Heart left ventricle (tissue), 13 donors: Measurements from ENCODE around the gene KIAA0825.

ENCODE experiments used
- POLR2A ChIP-seq, 2 donors: fragments of 450-650 bp; IDR thresholded peaks; one replicate each; pipeline ENCODE4 v1.6.1; 2017; ENCODE audit warnings: antibody characterized with exemption in 2 of 2, mild to moderate bottlenecking in 2 of 2, moderate library complexity in 2 of 2
- TF ChIP-seq, protein P1 (sequence below), 12 donors: fragments of 200-600 bp; sonication (generic) in 4 of 12; IDR thresholded peaks; one replicate each; pipeline versions ENCODE4 v1.5.0 to v1.8.0; 2018 to 2022; ENCODE audit warnings: antibody characterized with exemption in 12 of 12, mild to moderate bottlenecking in 5 of 12
- donor health status: ischemic (EF 13 %, LVEDD 7.1; RV severe dilation, severe dysfunction).
- donor health status: DM: no; HTN: yes; CAD: no.
- donor health status: DM: no; HTN: no; CAD: no.
- donor health status: ischemic (EF 25% LVEDD 6.9; RV normal size, moderate dysfunction).
- donor health status: ischemic (EF 25% LVEDD 5.7; RV mildly dilated, moderate dysfunction).
- donor health status: ischemic (EF 35%, LVEDD 5.7; RV mildly dilated, moderate dysfunction).
- donor health status: nonischemic (EF 11% LVEDD 7.7; RV severe dilation, severe dysfunction).
- donor health status: DM: yes; HTN: yes; CAD: no.
- donor health status: PGD.
- donor health status: ischemic (EF 29% LVEDD 5.4; RV normal size, mild dysfunction).
- donor health status: nonischemic (EF 23%, LVEDD 6.1; RV moderate dilation, normal function).

DNA sequence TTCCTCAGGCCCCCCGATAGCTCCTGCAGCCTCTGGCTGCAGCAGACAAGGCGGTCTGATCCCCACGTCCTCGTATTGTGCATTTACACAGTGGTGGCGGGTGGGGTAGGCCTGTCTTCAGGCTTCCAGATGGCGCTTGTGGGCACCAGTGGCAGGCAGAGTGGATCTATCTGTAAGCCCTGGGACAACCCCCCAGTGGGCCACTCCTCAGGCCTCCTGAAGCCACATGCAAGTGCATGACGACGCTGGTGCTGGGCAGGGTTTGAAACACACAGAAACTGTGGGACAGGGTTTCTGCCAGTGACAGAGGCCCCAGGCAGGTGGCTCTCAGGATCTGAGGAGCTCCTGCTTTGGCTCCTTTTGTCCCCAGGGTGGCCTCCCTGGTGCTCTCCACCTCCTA lies 42.1 kb upstream of the KIAA0825 start:
- TF ChIP-seq, protein P1, sequence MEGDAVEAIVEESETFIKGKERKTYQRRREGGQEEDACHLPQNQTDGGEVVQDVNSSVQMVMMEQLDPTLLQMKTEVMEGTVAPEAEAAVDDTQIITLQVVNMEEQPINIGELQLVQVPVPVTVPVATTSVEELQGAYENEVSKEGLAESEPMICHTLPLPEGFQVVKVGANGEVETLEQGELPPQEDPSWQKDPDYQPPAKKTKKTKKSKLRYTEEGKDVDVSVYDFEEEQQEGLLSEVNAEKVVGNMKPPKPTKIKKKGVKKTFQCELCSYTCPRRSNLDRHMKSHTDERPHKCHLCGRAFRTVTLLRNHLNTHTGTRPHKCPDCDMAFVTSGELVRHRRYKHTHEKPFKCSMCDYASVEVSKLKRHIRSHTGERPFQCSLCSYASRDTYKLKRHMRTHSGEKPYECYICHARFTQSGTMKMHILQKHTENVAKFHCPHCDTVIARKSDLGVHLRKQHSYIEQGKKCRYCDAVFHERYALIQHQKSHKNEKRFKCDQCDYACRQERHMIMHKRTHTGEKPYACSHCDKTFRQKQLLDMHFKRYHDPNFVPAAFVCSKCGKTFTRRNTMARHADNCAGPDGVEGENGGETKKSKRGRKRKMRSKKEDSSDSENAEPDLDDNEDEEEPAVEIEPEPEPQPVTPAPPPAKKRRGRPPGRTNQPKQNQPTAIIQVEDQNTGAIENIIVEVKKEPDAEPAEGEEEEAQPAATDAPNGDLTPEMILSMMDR (IDR thresholded peaks at IDR 0.05): no peak
- no peak for TF ChIP-seq POLR2A (IDR thresholded peaks at IDR 0.05)
